ENCODE measurements around the gene CCNQ.

GRCh38 chrX:153632595-153632946, 33.6 kb upstream of the CCNQ start:
- TF ChIP-seq CTCF (conservative IDR thresholded peaks at IDR 0.05; ENCODE audit: low read depth, low read length), result no peak
- no peak for TF ChIP-seq EZH2 (IDR thresholded peaks at IDR 0.05; ENCODE audit: borderline replicate concordance, low read depth, low read length, poor library complexity, severe bottlenecking)

Measured in A673 (cell line).